Pancreas (tissue), 10 donors: ENCODE measurements around the gene CLDN6. TPM values are rescaled to one million over a fixed set of nuclear protein-coding genes. Genes with fewer than 3 reads are reported as not detected.
"Not testable (repeated sequence)": the region's sequence is repeated elsewhere in the genome, so short reads cannot be mapped to it uniquely, and the experiment has no call there.

Experiments
- ATAC-seq, 4 donors: fragments of 200-7000 bp; cut with Tn5 transposase; one replicate each; pipeline versions ENCODE4 v1.8.0 to v1.9.1; 2020; ENCODE audit warnings: mild to moderate bottlenecking in 4 of 4, moderate library complexity in 4 of 4
- DNase-seq, 6 donors: peaks; one replicate each; pipeline ENCODE4 v3.0.0-alpha.2; 2020
- FAIRE-seq: peaks from 2 replicates; lab custom pipeline; 2012; peaks lifted over from hg19 to GRCh38; lab: Jason Lieb, UNC
- H3K27ac ChIP-seq, 4 donors: fragments of 200-600 bp; sonication (generic); 1 replicate in 3 of 4; 2 replicates in 1 of 4; pipeline versions ENCODE4 v1.5.0 to v1.8.0; 2020
- H3K27me3 ChIP-seq, 4 donors: fragments of 200-600 bp; one replicate each; pipeline ENCODE4 v1.8.0; 2021
- H3K36me3 ChIP-seq, 3 donors: fragments of 200-600 bp; sonication (generic) in 1 of 3; one replicate each; pipeline versions ENCODE4 v1.5.0 to v1.8.0; 2020 to 2021
- H3K4me1 ChIP-seq, 3 donors: fragments of 200-600 bp; one replicate each; pipeline ENCODE4 v1.8.0; 2021
- H3K4me3 ChIP-seq, 4 donors: fragments of 200-600 bp; sonication (generic) in 2 of 4; one replicate each; pipeline versions ENCODE4 v1.5.0 to v1.8.0; 2020 to 2021
- H3K9me3 ChIP-seq, 4 donors: fragments of 200-600 bp; one replicate each; pipeline ENCODE4 v1.8.0; 2021
- CTCF ChIP-seq, 4 donors: fragments of 200-600 bp; sonication (generic) in 3 of 4; IDR thresholded peaks; one replicate each; pipeline versions ENCODE4 v1.5.0 to v1.8.0; 2021; ENCODE audit warnings: antibody characterized with exemption in 4 of 4
- WGBS, 2 donors: extraction: QIAGEN DNeasy Blood & Tissue Kit; methylation state at CpG; one replicate each; pipeline ENCODE4 v1.1.7; 2013; 5-methylcytosine and 5-hydroxymethylcytosine counted together
- intact Hi-C, 3 donors: fragments of 100-400 bp; cut with DNase I; formaldehyde crosslinking; loops; one replicate each; pipeline versions ENCODE4 v1.11.1 to v1.14.2; 2022
- polyA plus RNA-seq, 2 donors: library from polyadenylated mRNA; stranded (reverse); fragments of 200-250 nt; gene quantifications; one replicate each; pipeline ENCODE4 v1.2.3, GENCODE V29; 2013
- total RNA-seq, 6 donors: library from RNA; stranded (reverse); fragmentation: NEBNext Ultra II Directional in 4 of 6; extraction: Animal tissue kit (Norgen Biotek cat#: 25700) in 4 of 6; gene quantifications; one replicate each; pipeline versions ENCODE4 v1.2.1 to v1.2.4, GENCODE V29; 2021 to 2023
- donor health status: healthy with polysubstance abuse.
- donor health status: DM: no; HTN: no; CAD: no; lungs with moderate emphysema.
- donor health status: DM: no; HTN: no; CAD: no.
- donor health status: control.
- donor health status: control.
- donor health status: Bipolar disorder and iron deficiency.
- donor health status: DM: yes; HTN: yes; CAD: no.
- donor health status: DM: no; HTN: no; CAD: no.
- donor health status: DM: no; HTN: no; CAD: no.
- donor health status: DM: yes; HTN: yes; CAD: no.

The CLDN6 gene
- total and polyA plus RNA-seq, 8 donors, result 0.12 to 5.1 (median 0.73) TPM

GRCh38 chr16:3054965-3055733 lies 37.2 kb upstream of the CLDN6 start:
- 84 to 85% methylated on average over 17 of the region's 17 CpGs for WGBS, 2 donors
- H3K4me1 ChIP-seq, result peaks cover 0 to 7% (median 6%) of the 10 kb centered on the region in 3 donors
- intact Hi-C loops, result no loop called here
- DNase-seq (peak in 1 of 6 donors; percentile 62), FAIRE-seq (no peak), ATAC-seq (no peak)
- no peak overlapping the region for H3K4me3 ChIP-seq
- H3K36me3 ChIP-seq, result no peaks in the 10 kb centered on the region
- no peak for TF ChIP-seq CTCF (IDR thresholded peaks at IDR 0.05)
- H3K27ac ChIP-seq, result no peak overlapping the region
- H3K27me3 ChIP-seq, result no peaks in the 10 kb centered on the region
- H3K9me3 ChIP-seq, result no peaks in the 10 kb centered on the region

- 84 to 90% methylated on average over 8 to 13 of the region's 13 CpGs for WGBS, 2 donors
- intact Hi-C loops, FAIRE-seq, DNase-seq, H3K27ac ChIP-seq, H3K4me1 ChIP-seq, ATAC-seq, H3K4me3 ChIP-seq, H3K27me3 ChIP-seq, H3K9me3 ChIP-seq, H3K36me3 ChIP-seq: not testable (repeated sequence)
Observed at GRCh38 chr16:3053330-3053710, 35.3 kb upstream of the CLDN6 start.

- H3K4me3 ChIP-seq, DNase-seq, H3K27me3 ChIP-seq, H3K27ac ChIP-seq, H3K9me3 ChIP-seq, H3K36me3 ChIP-seq, intact Hi-C loops, FAIRE-seq, H3K4me1 ChIP-seq: not testable (repeated sequence)
- WGBS, 2 donors, result 79 to 84% methylated on average over 10 to 11 of the region's 12 CpGs
- peak in 1 of 4 donors; percentile 11 for ATAC-seq
Observed at GRCh38 chr16:3052571-3053329, 34.8 kb upstream of the CLDN6 start.

- no peak for TF ChIP-seq CTCF (IDR thresholded peaks at IDR 0.05)
- Histone ChIP-seq H3K27me3 (peaks cover 0 to 12% (median 0%) of the 10 kb centered on the region in 4 donors), H3K4me3 (no peak overlapping the region), H3K36me3 (no peaks in the 10 kb centered on the region), H3K4me1 (peaks cover 0 to 5% (median 2%) of the 10 kb centered on the region in 3 donors), H3K27ac (no peak overlapping the region), H3K9me3 (no peaks in the 10 kb centered on the region)
- FAIRE-seq, result no peak
- DNase-seq, result no peak
- 65 to 75% methylated on average over 9 of the region's 9 CpGs for WGBS, 2 donors
- ATAC-seq, result no peak
- intact Hi-C loops, result no loop called here
Observed at GRCh38 chr16:3051494-3051893, 33.5 kb upstream of the CLDN6 start.

- no peaks in the 10 kb centered on the region for H3K36me3 ChIP-seq
- ATAC-seq, result no peak
- WGBS, 2 donors, result 17 to 26% methylated on average over 4 of the region's 4 CpGs
- H3K4me3 ChIP-seq, result no peak overlapping the region
- no peak for DNase-seq
- H3K27me3 ChIP-seq, result peaks cover 0 to 13% (median 0%) of the 10 kb centered on the region in 4 donors
- peaks cover 0 to 10% (median 6%) of the 10 kb centered on the region in 3 donors for H3K4me1 ChIP-seq
- intact Hi-C loops, result no loop called here
- no peaks in the 10 kb centered on the region for H3K9me3 ChIP-seq
- no peak overlapping the region for H3K27ac ChIP-seq
- FAIRE-seq, result no peak
- no peak for TF ChIP-seq CTCF (IDR thresholded peaks at IDR 0.05)
Observed at GRCh38 chr16:3051009-3051408, 33.0 kb upstream of the CLDN6 start.
